ENCODE measurements around the gene SOX6. TPM values are rescaled to one million over a fixed set of nuclear protein-coding genes. Genes with fewer than 3 reads are reported as not detected.

SOX6 gene
- total RNA-seq, 1 experiment from 2014 or later: not detected

DNA sequence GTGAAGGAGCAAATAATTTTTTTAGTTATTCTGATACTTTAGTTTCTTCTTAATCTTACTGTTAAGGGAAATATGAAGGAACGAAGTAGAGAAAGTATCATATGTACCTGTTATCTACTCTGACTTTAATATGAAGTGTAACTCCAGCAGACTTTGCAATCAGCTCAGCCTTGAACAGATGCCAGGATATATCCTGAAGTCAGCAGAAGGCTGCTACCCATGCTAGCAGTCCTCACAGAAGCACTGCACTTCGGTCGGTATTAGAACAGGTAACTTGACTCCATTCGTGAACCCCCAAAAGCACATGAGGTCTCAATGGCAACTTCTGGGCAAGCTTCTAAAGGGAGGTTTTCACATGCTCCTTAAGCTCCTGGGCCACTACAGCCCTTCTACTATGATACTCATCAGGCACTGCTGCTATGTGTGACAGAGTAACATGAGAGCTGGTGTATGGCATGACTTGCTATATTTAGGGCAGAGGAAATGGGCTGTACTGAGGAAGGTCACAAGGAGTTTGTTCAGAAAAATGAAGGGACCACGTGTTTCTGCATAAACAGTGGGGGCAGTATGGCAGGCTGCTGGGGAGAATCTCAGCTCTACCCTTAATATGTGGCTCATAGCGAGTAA, 344.1 kb downstream of the SOX6 start:
- Histone ChIP-seq H2AFZ (ENCODE audit: low read length) (no peak overlapping the region), H4K8ac (replicated peaks; ENCODE audit: insufficient read length, low read depth, low read length) (no peak overlapping the region), H3K4me2 (ENCODE audit: insufficient read depth, insufficient read length, low read length) (no peak overlapping the region), H2AK5ac (ENCODE audit: insufficient read length, low read length) (no peak overlapping the region), H3K23ac (ENCODE audit: insufficient read length, low read depth, low read length) (no peak overlapping the region), H3K79me1 (ENCODE audit: insufficient read depth, low read depth, low read length, poor library complexity, severe bottlenecking) (no peaks in the 10 kb centered on the region), H3K56ac (ENCODE audit: insufficient read length, low read depth, low read length) (no peak overlapping the region), H3K9me3 (ENCODE audit: control insufficient read depth, low read depth, low read length) (no peaks in the 10 kb centered on the region), H4K5ac (ENCODE audit: insufficient read length, low read depth, low read length) (no peak overlapping the region), H2BK12ac (ENCODE audit: insufficient read length, low read depth, low read length) (no peak overlapping the region), H2BK120ac (ENCODE audit: low read depth, low read length, poor library complexity, severe bottlenecking) (no peak overlapping the region), H3K18ac (ENCODE audit: insufficient read length, low read depth, low read length) (no peak overlapping the region), H2BK15ac (ENCODE audit: low read depth, low read length) (no peak overlapping the region), H3K27me3 (ENCODE audit: insufficient read depth, low read length) (no peaks in the 10 kb centered on the region), H3K79me2 (ENCODE audit: insufficient read depth, low read length) (no peaks in the 10 kb centered on the region), H3K27ac (ENCODE audit: insufficient read length, low read depth, low read length) (no peak overlapping the region), H3T11ph (ENCODE audit: low read length) (no peak overlapping the region), H3K4me1 (ENCODE audit: insufficient read depth, low read length) (no peaks in the 10 kb centered on the region), H4K20me1 (ENCODE audit: control insufficient read depth, insufficient read depth, insufficient read length) (no peaks in the 10 kb centered on the region), H3K14ac (ENCODE audit: insufficient read depth, low read length) (no peak overlapping the region), H3K9ac (ENCODE audit: extremely low read depth, insufficient read length, low read length) (no peak overlapping the region), H4K91ac (ENCODE audit: insufficient read length, low read depth, low read length) (no peak overlapping the region), H2BK20ac (ENCODE audit: low read depth, low read length, poor library complexity, severe bottlenecking) (no peak overlapping the region), H2BK5ac (ENCODE audit: insufficient read length, low read length) (no peak overlapping the region), H3K23me2 (ENCODE audit: insufficient read length, low read depth, low read length, poor library complexity, severe bottlenecking) (no peaks in the 10 kb centered on the region), H3K4ac (ENCODE audit: low read depth, low read length) (no peak overlapping the region)
- DNase-seq: no peak
- H3K4me3 Mint-ChIP-seq: no peak overlapping the region
- no peaks in the 10 kb centered on the region for H3K9me3 Mint-ChIP-seq
- H3K4me1 Mint-ChIP-seq: peaks cover 16% of the 10 kb centered on the region in 2 experiments
- no peak overlapping the region for H3K27ac Mint-ChIP-seq
- WGBS (ENCODE audit: extremely low coverage, insufficient read length, low lambda C conversion rate): no CpG with 5 or more reads among the region's 6 CpGs
- H3K36me3 Mint-ChIP-seq (ENCODE audit: insufficient read depth in 1 of 3, low read depth in 3 of 3): no peaks in the 10 kb centered on the region
- TF ChIP-seq, protein P1, sequence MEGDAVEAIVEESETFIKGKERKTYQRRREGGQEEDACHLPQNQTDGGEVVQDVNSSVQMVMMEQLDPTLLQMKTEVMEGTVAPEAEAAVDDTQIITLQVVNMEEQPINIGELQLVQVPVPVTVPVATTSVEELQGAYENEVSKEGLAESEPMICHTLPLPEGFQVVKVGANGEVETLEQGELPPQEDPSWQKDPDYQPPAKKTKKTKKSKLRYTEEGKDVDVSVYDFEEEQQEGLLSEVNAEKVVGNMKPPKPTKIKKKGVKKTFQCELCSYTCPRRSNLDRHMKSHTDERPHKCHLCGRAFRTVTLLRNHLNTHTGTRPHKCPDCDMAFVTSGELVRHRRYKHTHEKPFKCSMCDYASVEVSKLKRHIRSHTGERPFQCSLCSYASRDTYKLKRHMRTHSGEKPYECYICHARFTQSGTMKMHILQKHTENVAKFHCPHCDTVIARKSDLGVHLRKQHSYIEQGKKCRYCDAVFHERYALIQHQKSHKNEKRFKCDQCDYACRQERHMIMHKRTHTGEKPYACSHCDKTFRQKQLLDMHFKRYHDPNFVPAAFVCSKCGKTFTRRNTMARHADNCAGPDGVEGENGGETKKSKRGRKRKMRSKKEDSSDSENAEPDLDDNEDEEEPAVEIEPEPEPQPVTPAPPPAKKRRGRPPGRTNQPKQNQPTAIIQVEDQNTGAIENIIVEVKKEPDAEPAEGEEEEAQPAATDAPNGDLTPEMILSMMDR (conservative IDR thresholded peaks at IDR 0.05): no peak
- H3K27me3 Mint-ChIP-seq (ENCODE audit: low read depth): peaks cover 7% of the 10 kb centered on the region
